PC-3 (cell line): Measurements from ENCODE around the gene AKR7A2.

ENCODE experiments used
- CTCF ChIP-seq: fragments of 300-600 bp; sonication (generic); conservative IDR thresholded peaks from 2 replicates; pipeline ENCODE4 v1.5.1; 2017; ENCODE audit warnings: antibody characterized with exemption, low read depth, mild to moderate bottlenecking, low read length
- EZH2 ChIP-seq: fragments of 300-600 bp; sonication (generic); IDR thresholded peaks from one replicate; pipeline ENCODE4 v1.6.1; 2017; ENCODE audit warnings: antibody characterized with exemption, mild to moderate bottlenecking, low read length; ENCODE audit not compliant: unreplicated experiment
- EZH2phosphoT487 ChIP-seq: fragments of 300-600 bp; sonication (generic); IDR thresholded peaks from 2 replicates; pipeline ENCODE4 v1.6.1; 2018; ENCODE audit warnings: mild to moderate bottlenecking, antibody characterized with exemption, low read length, borderline replicate concordance

DNA sequence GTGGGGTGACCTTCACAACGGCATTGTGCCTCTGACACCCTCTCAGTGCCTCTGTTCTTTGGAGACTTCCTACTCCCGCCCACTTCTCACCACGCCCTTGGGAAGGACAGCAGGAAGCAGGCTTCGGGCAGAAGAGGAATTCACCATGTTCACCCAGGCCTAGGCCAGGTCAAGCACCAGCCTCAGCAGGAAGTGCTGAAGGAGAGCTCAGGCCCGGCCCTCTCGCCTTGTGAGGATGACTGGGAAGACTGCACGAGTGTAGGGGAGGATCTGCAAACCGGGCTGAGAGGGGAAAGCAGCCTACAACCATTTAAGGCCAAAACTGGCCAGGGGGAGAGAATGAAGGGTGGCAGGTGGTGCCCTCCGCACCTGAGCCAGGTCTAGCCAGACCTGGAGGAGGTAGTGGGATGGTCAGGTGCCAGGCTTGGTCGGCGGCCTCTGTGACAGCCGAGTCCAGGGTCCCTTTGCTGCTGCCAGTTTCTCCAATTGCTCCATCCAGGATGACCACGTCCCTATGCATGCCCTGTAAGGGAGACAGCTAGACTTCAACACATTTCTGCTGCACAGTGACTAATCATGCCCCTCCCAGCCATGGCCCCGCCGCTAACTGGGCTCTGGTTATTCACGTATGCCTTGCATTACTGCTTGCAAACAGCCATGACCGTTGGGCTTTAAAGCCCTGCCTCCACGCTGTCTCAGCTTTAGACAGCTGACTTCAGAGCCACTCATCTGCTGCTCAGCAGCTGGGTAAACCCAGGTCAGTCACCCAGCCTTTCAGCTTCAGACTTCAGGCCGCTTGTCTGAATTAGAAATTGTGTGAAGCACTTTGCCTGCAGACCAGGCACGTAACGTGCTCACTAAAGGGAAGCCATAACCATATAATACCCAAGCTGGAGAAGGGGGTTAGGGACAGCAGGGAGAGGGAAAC lies 51.5 kb downstream of the AKR7A2 start:
- no peak for TF ChIP-seq CTCF
- no peak for TF ChIP-seq EZH2phosphoT487
- no peak for TF ChIP-seq EZH2
